IPS-18a (cell line): Measurements from ENCODE around the gene ALX3.

Experiments
- H3K27ac ChIP-seq: one replicate; pipeline ENCODE4 v1.5.1; 2013; ENCODE audit warnings: low read length
- H3K27me3 ChIP-seq: one replicate; pipeline ENCODE4 v1.6.1; 2013; ENCODE audit warnings: mild to moderate bottlenecking, low read length; ENCODE audit not compliant: control insufficient read depth, insufficient read depth
- H3K36me3 ChIP-seq: one replicate; pipeline ENCODE4 v1.6.1; 2013; ENCODE audit warnings: low read depth, low read length; ENCODE audit not compliant: control insufficient read depth
- H3K4me1 ChIP-seq: one replicate; pipeline ENCODE4 v1.6.1; 2013; ENCODE audit warnings: low read depth, low read length; ENCODE audit not compliant: control insufficient read depth
- H3K4me3 ChIP-seq: one replicate; pipeline ENCODE4 v1.5.1; 2013; ENCODE audit warnings: low read length
- H3K9ac ChIP-seq: one replicate; pipeline ENCODE4 v1.6.1; 2013; ENCODE audit warnings: mild to moderate bottlenecking, low read length, moderate library complexity
- H3K9me3 ChIP-seq: one replicate; pipeline ENCODE4 v1.6.1; 2013; ENCODE audit warnings: low read depth, low read length; ENCODE audit not compliant: control insufficient read depth

ALX3 gene

GRCh38 chr1:110060662-110061060, 9.8 kb downstream of the ALX3 start:
- Histone ChIP-seq H3K36me3 (peaks cover 27% of the 10 kb centered on the region), H3K27me3 (peaks cover 6% of the 10 kb centered on the region), H3K4me3 (no peak overlapping the region), H3K4me1 (no peaks in the 10 kb centered on the region), H3K9me3 (no peaks in the 10 kb centered on the region), H3K9ac (no peak overlapping the region), H3K27ac (no peak overlapping the region)

- no peak overlapping the region for H3K4me3 ChIP-seq
- no peaks in the 10 kb centered on the region for H3K4me1 ChIP-seq
- H3K9ac ChIP-seq: no peak overlapping the region
- peaks cover 32% of the 10 kb centered on the region for H3K36me3 ChIP-seq
- no peak overlapping the region for H3K27ac ChIP-seq
- no peaks in the 10 kb centered on the region for H3K9me3 ChIP-seq
- peaks cover 1% of the 10 kb centered on the region for H3K27me3 ChIP-seq
Measured at GRCh38 chr1:110060034-110060661, 10.3 kb downstream of the ALX3 start.

GRCh38 chr1:110059133-110059863, 11.2 kb downstream of the ALX3 start:
- no peak overlapping the region for H3K4me3 ChIP-seq
- no peak overlapping the region for H3K27ac ChIP-seq
- H3K9me3 ChIP-seq: no peaks in the 10 kb centered on the region
- H3K27me3 ChIP-seq: no peaks in the 10 kb centered on the region
- H3K9ac ChIP-seq: no peak overlapping the region
- H3K36me3 ChIP-seq: peaks cover 40% of the 10 kb centered on the region
- H3K4me1 ChIP-seq: no peaks in the 10 kb centered on the region

DNA sequence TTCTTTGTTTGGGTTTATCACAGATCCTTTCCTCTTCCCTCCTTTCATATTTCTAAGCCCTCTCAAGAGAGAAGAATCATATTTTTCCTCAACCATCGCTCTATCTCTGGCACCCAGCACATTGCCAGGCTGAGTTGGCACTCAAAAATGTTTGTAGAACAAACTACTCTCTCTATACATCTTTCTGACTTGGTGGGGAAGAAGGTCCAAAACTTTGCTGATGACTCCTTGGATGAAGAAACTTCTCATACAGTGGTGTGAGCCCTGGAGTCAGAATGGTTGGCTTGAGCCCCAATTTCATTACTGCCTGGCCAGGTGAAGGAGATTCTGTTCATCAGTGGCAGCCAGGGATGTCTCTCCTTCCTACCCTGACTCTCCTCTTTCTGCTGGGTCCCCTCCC, 11.9 kb downstream of the ALX3 start:
- Histone ChIP-seq H3K27ac (no peak overlapping the region), H3K9me3 (no peaks in the 10 kb centered on the region), H3K27me3 (no peaks in the 10 kb centered on the region), H3K36me3 (peaks cover 45% of the 10 kb centered on the region), H3K9ac (no peak overlapping the region), H3K4me3 (no peak overlapping the region), H3K4me1 (no peaks in the 10 kb centered on the region)

DNA sequence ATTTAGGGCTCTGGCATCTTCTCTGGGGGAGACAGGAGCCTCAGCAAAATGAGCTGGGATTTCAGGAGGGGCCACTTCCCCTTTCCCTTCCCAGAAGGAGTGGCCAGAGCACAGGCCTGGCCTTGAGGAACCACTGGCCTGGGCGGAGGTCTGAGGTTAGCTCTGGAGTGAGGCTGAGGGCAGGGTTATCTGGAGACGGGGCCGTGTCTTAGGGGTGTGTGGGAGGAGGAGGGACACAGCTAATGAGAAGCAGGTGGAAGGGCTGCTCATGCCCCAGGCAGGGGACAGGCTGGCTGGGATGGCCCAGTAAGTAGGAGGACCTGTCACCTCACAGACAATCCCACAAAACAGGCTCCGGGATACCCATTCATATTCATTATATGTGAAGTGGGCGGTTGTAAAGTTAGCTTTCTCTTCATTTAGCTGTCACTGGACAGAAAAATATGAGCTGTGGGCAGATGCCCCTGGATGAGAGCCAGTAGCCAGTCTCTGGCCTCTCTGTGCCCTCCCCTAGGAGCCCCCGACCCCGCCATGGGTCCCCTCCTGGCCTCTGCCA, 12.4 kb downstream of the ALX3 start:
- no peak overlapping the region for H3K4me3 ChIP-seq
- H3K36me3 ChIP-seq: peaks cover 51% of the 10 kb centered on the region
- H3K4me1 ChIP-seq: no peaks in the 10 kb centered on the region
- H3K27ac ChIP-seq: no peak overlapping the region
- no peak overlapping the region for H3K9ac ChIP-seq
- no peaks in the 10 kb centered on the region for H3K27me3 ChIP-seq
- H3K9me3 ChIP-seq: no peaks in the 10 kb centered on the region

GRCh38 chr1:110056776-110057175, 13.7 kb downstream of the ALX3 start:
- H3K9me3 ChIP-seq: no peaks in the 10 kb centered on the region
- no peak overlapping the region for H3K9ac ChIP-seq
- H3K27me3 ChIP-seq: no peaks in the 10 kb centered on the region
- no peaks in the 10 kb centered on the region for H3K4me1 ChIP-seq
- peaks cover 63% of the 10 kb centered on the region for H3K36me3 ChIP-seq
- H3K27ac ChIP-seq: no peak overlapping the region
- H3K4me3 ChIP-seq: no peak overlapping the region

DNA sequence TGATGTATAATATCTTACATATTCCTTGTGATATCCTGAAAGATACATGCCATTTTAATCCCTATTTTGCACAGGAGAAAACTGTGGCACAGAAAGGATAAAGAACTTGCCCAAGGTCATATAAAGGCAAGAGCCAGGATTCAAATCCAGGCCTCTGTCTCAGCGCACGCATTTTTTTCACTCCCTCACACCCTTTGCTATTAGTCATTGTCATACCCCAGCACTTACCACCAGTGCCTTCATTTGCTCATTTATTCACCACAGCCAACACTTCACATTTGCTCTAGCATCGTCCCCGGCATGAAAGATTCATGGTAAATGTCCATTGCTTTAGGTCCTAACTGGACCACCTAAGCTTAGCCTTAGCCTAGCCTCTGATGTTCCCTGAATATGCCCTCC, 14.2 kb downstream of the ALX3 start:
- Histone ChIP-seq H3K36me3 (peaks cover 68% of the 10 kb centered on the region), H3K27ac (no peak overlapping the region), H3K9me3 (no peaks in the 10 kb centered on the region), H3K9ac (no peak overlapping the region), H3K27me3 (no peaks in the 10 kb centered on the region), H3K4me1 (no peaks in the 10 kb centered on the region), H3K4me3 (no peak overlapping the region)

DNA sequence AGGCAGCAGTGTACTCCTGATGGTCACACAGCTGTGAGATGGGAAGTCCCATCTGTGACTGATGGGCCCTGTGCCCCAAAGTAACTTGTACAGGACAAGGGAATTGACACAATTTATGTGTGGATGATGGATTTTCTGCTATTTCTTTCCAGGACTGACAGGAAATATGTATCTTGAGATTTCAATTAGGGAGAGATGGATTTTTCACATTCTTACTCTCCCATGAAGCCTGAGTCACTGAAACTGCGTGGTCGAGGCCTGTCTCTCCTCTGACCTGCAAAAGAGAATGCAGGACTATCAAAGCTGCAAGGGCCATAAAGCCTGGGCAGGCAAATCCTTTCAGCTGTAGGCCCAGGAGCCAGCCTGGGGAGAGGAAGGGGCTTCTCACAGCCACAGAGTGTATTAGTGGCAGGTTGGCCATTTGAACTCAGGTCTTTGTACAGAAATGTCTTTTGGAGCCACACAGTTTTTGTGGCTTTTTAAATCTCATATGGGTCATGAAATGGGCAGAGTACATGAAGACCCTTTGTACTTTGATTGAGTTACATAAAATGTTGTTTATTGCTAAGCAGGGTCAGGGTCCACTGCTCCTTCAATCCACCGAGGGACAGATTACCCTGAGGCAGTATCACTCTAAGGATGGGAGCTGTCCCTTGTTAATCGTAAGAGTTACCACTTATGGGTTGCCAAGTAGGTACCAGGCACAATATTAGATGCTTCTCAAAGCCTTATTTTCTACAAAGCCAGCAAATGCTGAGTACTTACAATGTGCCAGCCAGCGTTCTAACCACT, 14.8 kb downstream of the ALX3 start:
- Histone ChIP-seq H3K27ac (no peak overlapping the region), H3K9ac (no peak overlapping the region), H3K9me3 (no peaks in the 10 kb centered on the region), H3K27me3 (no peaks in the 10 kb centered on the region), H3K36me3 (peaks cover 74% of the 10 kb centered on the region), H3K4me3 (no peak overlapping the region), H3K4me1 (no peaks in the 10 kb centered on the region)

- Histone ChIP-seq H3K9ac (no peak overlapping the region), H3K4me1 (no peaks in the 10 kb centered on the region), H3K4me3 (no peak overlapping the region), H3K27ac (no peak overlapping the region), H3K36me3 (peaks cover 92% of the 10 kb centered on the region), H3K9me3 (no peaks in the 10 kb centered on the region), H3K27me3 (no peaks in the 10 kb centered on the region)
Measured at GRCh38 chr1:110053552-110054428, 16.7 kb downstream of the ALX3 start.

GRCh38 chr1:110051262-110051648, 19.2 kb downstream of the ALX3 start:
- H3K4me1 ChIP-seq: no peaks in the 10 kb centered on the region
- no peak overlapping the region for H3K4me3 ChIP-seq
- no peaks in the 10 kb centered on the region for H3K27me3 ChIP-seq
- H3K36me3 ChIP-seq: peaks cover 97% of the 10 kb centered on the region
- no peak overlapping the region for H3K27ac ChIP-seq
- H3K9ac ChIP-seq: no peak overlapping the region
- no peaks in the 10 kb centered on the region for H3K9me3 ChIP-seq
